Heart left ventricle (tissue), 16 donors: Measurements from ENCODE around the gene CRCP. TPM values are rescaled to one million over a fixed set of nuclear protein-coding genes. Genes with fewer than 3 reads are reported as not detected.

Experiments
- ATAC-seq, 4 donors: fragments of 200-7000 bp; cut with Tn5 transposase; one replicate each; pipeline ENCODE4 v1.9.1; 2020 to 2022; ENCODE audit warnings: moderate library complexity in 4 of 4, mild to moderate bottlenecking in 3 of 4, moderate number of reproducible peaks in 1 of 4
- DNase-seq, 5 donors: peaks; one replicate each; pipeline ENCODE4 v3.0.0-alpha.2; 2020
- H3K27ac ChIP-seq, 12 donors: fragments of 200-600 bp; sonication (generic) in 4 of 12; one replicate each; pipeline versions ENCODE4 v1.5.0 to v1.8.0; 2016 to 2022; ENCODE audit warnings: mild to moderate bottlenecking in 2 of 12
- H3K27me3 ChIP-seq, 9 donors: fragments of 200-600 bp; sonication (generic) in 2 of 9; one replicate each; pipeline versions ENCODE4 v1.5.1 to v1.8.0; 2016 to 2022; ENCODE audit warnings: mild to moderate bottlenecking in 3 of 9
- H3K36me3 ChIP-seq, 9 donors: fragments of 200-600 bp; sonication (generic) in 2 of 9; one replicate each; pipeline versions ENCODE4 v1.5.0 to v1.8.0; 2018 to 2022; ENCODE audit warnings: mild to moderate bottlenecking in 2 of 9
- H3K4me1 ChIP-seq, 12 donors: fragments of 200-600 bp; sonication (generic) in 4 of 12; one replicate each; pipeline versions ENCODE4 v1.5.0 to v1.8.0; 2016 to 2022; ENCODE audit warnings: mild to moderate bottlenecking in 3 of 12
- H3K4me3 ChIP-seq, 12 donors: fragments of 200-600 bp; sonication (generic) in 4 of 12; one replicate each; pipeline versions ENCODE4 v1.5.0 to v1.8.0; 2017 to 2022; ENCODE audit warnings: mild to moderate bottlenecking in 9 of 12, moderate library complexity in 4 of 12
- H3K9me3 ChIP-seq, 12 donors: fragments of 200-600 bp; sonication (generic) in 4 of 12; one replicate each; pipeline versions ENCODE4 v1.5.0 to v1.8.0; 2016 to 2022; ENCODE audit warnings: mild to moderate bottlenecking in 1 of 12
- POLR2A ChIP-seq, 2 donors: fragments of 450-650 bp; IDR thresholded peaks; one replicate each; pipeline ENCODE4 v1.6.1; 2017; ENCODE audit warnings: antibody characterized with exemption in 2 of 2, mild to moderate bottlenecking in 2 of 2, moderate library complexity in 2 of 2
- whole genome bisulfite sequencing, 4 donors: extraction: QIAGEN DNeasy Blood & Tissue Kit in 2 of 4; methylation state at CpG; one replicate each; pipeline versions ENCODE4 v1.1.5 to v1.1.7; 2013 to 2018; 5-methylcytosine and 5-hydroxymethylcytosine counted together
- intact Hi-C, 10 donors: fragments of 100-400 bp; cut with DNase I; formaldehyde crosslinking; loops; one replicate each; pipeline versions ENCODE4 v1.11.1 to v1.14.2; 2022
- polyA plus RNA-seq, 2 donors: library from polyadenylated mRNA; stranded (reverse); fragments of 200-250 nt; gene quantifications; one replicate each; pipeline ENCODE4 v1.2.3, GENCODE V29; 2013
- total RNA-seq, 9 donors: library from RNA; depleted of rRNA in 2 of 9; stranded (reverse); fragments of >200 nt in 2 of 9; fragmentation: NEBNext Ultra II Directional in 3 of 9; extraction: Animal tissue kit (Norgen Biotek cat#: 25700) in 3 of 9; gene quantifications; one replicate each; pipeline versions ENCODE4 v1.1.0 to v1.2.4, GENCODE V29; 2016 to 2023
- TF ChIP-seq, protein P1 (sequence below), 12 donors: fragments of 200-600 bp; sonication (generic) in 4 of 12; IDR thresholded peaks; one replicate each; pipeline versions ENCODE4 v1.5.0 to v1.8.0; 2018 to 2022; ENCODE audit warnings: antibody characterized with exemption in 12 of 12, mild to moderate bottlenecking in 5 of 12
- donor health status: ischemic (EF 13 %, LVEDD 7.1; RV severe dilation, severe dysfunction).
- donor health status: healthy with polysubstance abuse.
- donor health status: DM: no; HTN: yes; CAD: no.
- donor health status: DM: no; HTN: no; CAD: no.
- donor health status: ischemic (EF 25% LVEDD 6.9; RV normal size, moderate dysfunction).
- donor health status: ischemic (EF 25% LVEDD 5.7; RV mildly dilated, moderate dysfunction).
- donor health status: healthy.
- donor health status: DM: yes; HTN: yes; CAD: no.
- donor health status: ischemic (EF 35%, LVEDD 5.7; RV mildly dilated, moderate dysfunction).
- donor health status: nonischemic (EF 11% LVEDD 7.7; RV severe dilation, severe dysfunction).
- donor health status: DM: yes; HTN: yes; CAD: no.
- donor health status: PGD.
- donor health status: ischemic (EF 29% LVEDD 5.4; RV normal size, mild dysfunction).
- donor health status: nonischemic (EF 23%, LVEDD 6.1; RV moderate dilation, normal function).

The CRCP gene
- total and polyA plus RNA-seq, 11 donors = 14.7 to 69.4 (median 20.1) TPM

DNA sequence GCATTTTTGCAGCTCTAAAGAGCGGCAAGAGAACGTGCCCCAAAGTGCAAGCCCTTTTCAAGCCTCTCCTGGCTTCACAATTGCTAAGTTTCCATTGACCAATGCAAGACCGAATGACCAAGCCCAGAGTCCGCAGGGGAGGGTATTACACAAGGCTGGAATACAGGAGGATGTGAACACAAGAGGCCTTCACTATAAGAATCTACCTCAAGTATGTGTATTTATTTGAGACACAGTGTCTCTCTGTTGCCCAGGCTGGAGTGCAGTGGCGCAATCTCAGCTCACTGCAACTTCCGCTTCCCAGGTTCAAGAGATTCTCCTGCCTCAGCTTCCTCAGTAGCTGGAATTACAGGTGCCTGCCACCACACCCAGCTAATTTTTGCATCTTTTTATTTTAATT lies 68.3 kb downstream of the CRCP start:
- H3K36me3 ChIP-seq = no peaks in the 10 kb centered on the region
- DNase-seq (no peak), ATAC-seq (no peak)
- no peak overlapping the region for H3K4me3 ChIP-seq
- no peak overlapping the region for H3K27ac ChIP-seq
- H3K9me3 ChIP-seq = no peaks in the 10 kb centered on the region
- intact Hi-C loops = no loop called here
- no peaks in the 10 kb centered on the region for H3K4me1 ChIP-seq
- no peaks in the 10 kb centered on the region for H3K27me3 ChIP-seq
- 92 to 99% (median 96%) methylated on average over 6 of the region's 6 CpGs for WGBS, 4 donors
- TF ChIP-seq, protein P1, sequence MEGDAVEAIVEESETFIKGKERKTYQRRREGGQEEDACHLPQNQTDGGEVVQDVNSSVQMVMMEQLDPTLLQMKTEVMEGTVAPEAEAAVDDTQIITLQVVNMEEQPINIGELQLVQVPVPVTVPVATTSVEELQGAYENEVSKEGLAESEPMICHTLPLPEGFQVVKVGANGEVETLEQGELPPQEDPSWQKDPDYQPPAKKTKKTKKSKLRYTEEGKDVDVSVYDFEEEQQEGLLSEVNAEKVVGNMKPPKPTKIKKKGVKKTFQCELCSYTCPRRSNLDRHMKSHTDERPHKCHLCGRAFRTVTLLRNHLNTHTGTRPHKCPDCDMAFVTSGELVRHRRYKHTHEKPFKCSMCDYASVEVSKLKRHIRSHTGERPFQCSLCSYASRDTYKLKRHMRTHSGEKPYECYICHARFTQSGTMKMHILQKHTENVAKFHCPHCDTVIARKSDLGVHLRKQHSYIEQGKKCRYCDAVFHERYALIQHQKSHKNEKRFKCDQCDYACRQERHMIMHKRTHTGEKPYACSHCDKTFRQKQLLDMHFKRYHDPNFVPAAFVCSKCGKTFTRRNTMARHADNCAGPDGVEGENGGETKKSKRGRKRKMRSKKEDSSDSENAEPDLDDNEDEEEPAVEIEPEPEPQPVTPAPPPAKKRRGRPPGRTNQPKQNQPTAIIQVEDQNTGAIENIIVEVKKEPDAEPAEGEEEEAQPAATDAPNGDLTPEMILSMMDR (IDR thresholded peaks at IDR 0.05) = no peak
- no peak for TF ChIP-seq POLR2A (IDR thresholded peaks at IDR 0.05)

DNA sequence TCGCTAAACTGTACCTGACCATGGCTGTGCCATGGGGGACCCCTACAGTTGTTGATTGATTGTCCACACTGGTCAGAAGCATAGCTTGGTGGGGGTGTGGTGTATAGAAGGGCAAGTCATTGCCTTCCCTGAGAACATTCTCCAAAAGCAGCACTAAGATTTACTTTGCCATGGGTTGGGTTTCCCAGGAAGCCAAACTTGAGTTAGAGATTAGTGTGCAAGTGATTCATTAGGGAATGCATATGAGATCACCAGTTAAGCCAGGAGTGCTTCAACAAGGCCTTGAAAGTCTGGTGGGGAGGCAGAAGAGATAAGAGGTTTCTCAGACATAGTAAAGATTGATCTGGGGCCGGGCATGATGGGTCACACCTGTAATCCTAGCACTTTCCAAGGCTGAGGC lies 69.1 kb downstream of the CRCP start:
- ATAC-seq (no peak), DNase-seq (no peak)
- H3K4me3 ChIP-seq = no peak overlapping the region
- no peaks in the 10 kb centered on the region for H3K9me3 ChIP-seq
- TF ChIP-seq, protein P1 (IDR thresholded peaks at IDR 0.05) = no peak
- TF ChIP-seq POLR2A (IDR thresholded peaks at IDR 0.05) = no peak
- no peaks in the 10 kb centered on the region for H3K36me3 ChIP-seq
- intact Hi-C loops = no loop called here
- H3K27me3 ChIP-seq = no peaks in the 10 kb centered on the region
- WGBS, 4 donors = 73 to 81% (median 78%) methylated on average over 2 of the region's 2 CpGs
- no peaks in the 10 kb centered on the region for H3K4me1 ChIP-seq
- H3K27ac ChIP-seq = no peak overlapping the region

DNA sequence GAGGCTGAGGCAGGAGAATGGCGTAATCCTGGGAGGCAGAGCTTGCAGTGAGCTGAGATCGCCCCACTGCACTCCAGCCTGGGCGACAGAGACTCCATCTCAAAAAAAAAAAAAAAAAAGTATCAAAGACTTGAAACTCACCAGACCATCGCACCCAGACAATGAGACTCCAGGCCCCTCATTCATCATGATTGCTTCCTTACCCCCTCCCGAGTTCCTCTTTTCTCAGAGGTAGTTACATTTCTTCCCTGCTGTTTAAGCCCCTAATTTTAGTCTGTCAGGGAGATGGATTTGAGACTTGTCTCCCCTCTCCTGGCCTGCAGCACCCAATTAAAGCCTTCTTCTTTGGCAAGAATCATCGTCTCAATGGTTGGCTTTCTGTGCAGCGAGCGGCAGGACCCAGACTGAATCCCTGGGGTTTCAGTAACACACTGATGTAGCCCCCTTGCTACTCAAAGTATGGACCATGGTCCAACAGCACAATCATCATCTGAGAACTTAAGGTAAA lies 71.1 kb downstream of the CRCP start:
- DNase-seq = no peak
- H3K4me1 ChIP-seq = no peaks in the 10 kb centered on the region
- ATAC-seq = no peak
- no peak overlapping the region for H3K27ac ChIP-seq
- TF ChIP-seq POLR2A (IDR thresholded peaks at IDR 0.05) = no peak
- TF ChIP-seq, protein P1 (IDR thresholded peaks at IDR 0.05) = no peak
- H3K36me3 ChIP-seq = no peaks in the 10 kb centered on the region
- H3K9me3 ChIP-seq = no peaks in the 10 kb centered on the region
- H3K27me3 ChIP-seq = no peaks in the 10 kb centered on the region
- intact Hi-C loops = no loop called here
- no peak overlapping the region for H3K4me3 ChIP-seq
- 91 to 95% (median 94%) methylated on average over 8 of the region's 8 CpGs for WGBS, 4 donors

DNA sequence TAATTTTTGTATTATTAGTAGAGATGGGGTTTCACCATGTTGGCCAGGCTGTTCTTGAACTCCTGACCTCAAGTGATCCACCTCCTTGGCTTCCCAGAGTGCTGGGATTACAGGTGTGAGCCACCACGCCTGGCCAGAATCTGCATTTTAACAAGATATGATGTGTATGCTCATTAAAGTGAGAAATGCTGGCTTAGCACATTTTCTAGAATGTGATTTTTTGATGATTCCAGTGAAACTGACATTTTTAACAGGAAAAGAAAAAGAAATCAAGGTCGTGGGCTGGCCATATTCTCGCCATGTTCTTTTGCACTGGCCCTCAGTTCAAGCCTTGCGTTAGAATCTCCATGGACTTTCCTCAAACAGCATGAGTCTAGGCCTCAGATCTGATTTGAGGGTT lies 72.3 kb downstream of the CRCP start:
- intact Hi-C loops = no loop called here
- no peaks in the 10 kb centered on the region for H3K27me3 ChIP-seq
- TF ChIP-seq, protein P1 (IDR thresholded peaks at IDR 0.05) = no peak
- no peak for TF ChIP-seq POLR2A (IDR thresholded peaks at IDR 0.05)
- H3K4me1 ChIP-seq = no peaks in the 10 kb centered on the region
- ATAC-seq = no peak
- H3K4me3 ChIP-seq = no peak overlapping the region
- H3K36me3 ChIP-seq = no peaks in the 10 kb centered on the region
- no peak for DNase-seq
- H3K27ac ChIP-seq = no peak overlapping the region
- 94 to 97% (median 96%) methylated on average over 4 of the region's 4 CpGs for WGBS, 4 donors
- no peaks in the 10 kb centered on the region for H3K9me3 ChIP-seq
